Kidney (tissue), 14 donors: Measurements from ENCODE around the gene RAPGEF4. TPM values are rescaled to one million over a fixed set of nuclear protein-coding genes. Genes with fewer than 3 reads are reported as not detected.

ENCODE experiments used
- DNase-seq, 5 donors: peaks; one replicate each; pipeline ENCODE4 v3.0.0-alpha.2; 2013 to 2020
- FAIRE-seq: peaks from 2 replicates; lab custom pipeline; 2012; peaks lifted over from hg19 to GRCh38; lab: Jason Lieb, UNC
- H3K27ac ChIP-seq, 2 donors: one replicate each; pipeline ENCODE4 v1.7.0; 2013; ENCODE audit warnings: low read depth in 2 of 2, low read length in 2 of 2, inconsistent platforms in 1 of 2
- H3K27me3 ChIP-seq: one replicate; pipeline ENCODE4 v1.7.1; 2013; ENCODE audit warnings: low read length, inconsistent platforms; ENCODE audit not compliant: control insufficient read depth, insufficient read depth
- H3K36me3 ChIP-seq, 3 donors: one replicate each; pipeline versions ENCODE4 v1.7.0 to v1.7.1; 2013; ENCODE audit warnings: low read length in 3 of 3, control low read depth in 1 of 3, inconsistent platforms in 1 of 3; ENCODE audit not compliant: insufficient read depth in 3 of 3, control insufficient read depth in 2 of 3
- H3K4me1 ChIP-seq, 3 donors: one replicate each; pipeline versions ENCODE4 v1.7.0 to v1.7.1; 2013; ENCODE audit warnings: low read length in 3 of 3, inconsistent platforms in 1 of 3, low read depth in 1 of 3; ENCODE audit not compliant: control insufficient read depth in 2 of 3, insufficient read depth in 2 of 3
- H3K4me3 ChIP-seq, 3 donors: one replicate each; pipeline versions ENCODE4 v1.7.0 to v1.8.1; 2013; ENCODE audit warnings: low read length in 3 of 3, control low read depth in 1 of 3, inconsistent platforms in 1 of 3
- H3K9ac ChIP-seq, 3 donors: one replicate each; pipeline versions ENCODE4 v1.7.0 to v1.7.1; 2013; ENCODE audit warnings: low read length in 3 of 3, control low read depth in 1 of 3, inconsistent platforms in 1 of 3
- H3K9me3 ChIP-seq, 3 donors: one replicate each; pipeline versions ENCODE4 v1.7.0 to v1.7.1; 2013; ENCODE audit warnings: low read length in 3 of 3, control low read depth in 1 of 3, inconsistent platforms in 1 of 3; ENCODE audit not compliant: control insufficient read depth in 2 of 3, insufficient read depth in 1 of 3
- intact Hi-C: fragments of 100-400 bp; cut with DNase I; formaldehyde crosslinking; loops from one replicate; pipeline ENCODE4 v1.11.1; 2022
- polyA plus RNA-seq: library from polyadenylated mRNA; stranded (reverse); fragments of 350-450 nt; fragmentation: Illumina TruSeq; extraction: RNeasy Lipid Tissue Mini Kit (QIAGEN cat#74804); gene quantifications from one replicate; pipeline ENCODE4 v1.2.3, GENCODE V29; 2014; ENCODE audit warnings: low read depth, low replicate concordance; ENCODE audit not compliant: insufficient read depth
- total RNA-seq: library from RNA; stranded (reverse); fragmentation: NEBNext Ultra II Directional; extraction: Animal tissue kit (Norgen Biotek cat#: 25700); gene quantifications from one replicate; pipeline ENCODE4 v1.2.1, GENCODE V29; 2021
- TF ChIP-seq, protein P1 (sequence below): IDR thresholded peaks from 3 replicates; pipeline ENCODE4 v1.5.1; 2012; ENCODE audit warnings: mild to moderate bottlenecking, moderate library complexity, borderline replicate concordance; ENCODE audit not compliant: insufficient read depth; ENCODE audit errors: extremely low read depth
- donor health status: control.
- donor health status: control.
- donor health status: control.
- donor health status: control.
- donor health status: control.
- donor health status: DM: yes; HTN: yes; CAD: no.
- donor health status: Normal renal cell carcinoma (clear cell type).

Gene RAPGEF4
- total and polyA plus RNA-seq, 2 donors from 2014 or later: 3.8 to 13.6 TPM

DNA sequence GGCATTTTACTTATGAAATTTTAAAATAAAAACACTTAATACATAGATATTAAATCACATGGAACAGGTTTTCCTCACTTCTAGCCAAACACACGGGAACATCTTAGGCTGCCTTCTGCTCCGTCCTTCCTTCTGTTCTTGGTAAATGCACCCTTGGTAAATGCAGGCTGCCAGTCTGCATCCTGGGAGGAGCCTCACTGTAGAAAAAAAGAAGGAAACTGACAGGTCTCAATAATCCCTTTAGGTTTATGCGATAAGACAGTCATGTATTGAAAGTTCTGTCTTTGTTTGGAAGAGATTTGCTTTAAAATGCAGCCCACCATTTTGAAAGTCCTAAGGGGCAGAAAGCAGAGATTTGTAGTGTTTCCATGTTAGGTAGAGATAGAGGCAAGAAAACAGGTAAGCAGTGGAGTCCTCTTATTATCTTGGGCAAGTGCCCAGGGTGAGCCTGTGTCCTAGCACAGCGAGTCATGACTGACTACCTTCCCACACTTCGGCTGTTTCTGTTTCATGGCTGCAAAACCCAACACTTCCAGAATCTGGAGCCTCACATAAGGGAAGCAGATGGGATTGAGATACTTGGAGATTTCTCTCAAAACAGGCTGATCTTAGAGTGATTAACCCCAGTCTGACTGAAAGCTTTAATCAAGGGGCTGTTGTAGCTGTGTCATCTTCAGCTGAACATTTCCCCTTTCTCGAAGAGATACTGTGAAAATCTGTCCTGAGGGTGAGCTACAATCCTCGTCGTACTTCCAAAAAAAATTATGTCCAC is 208.6 kb downstream of the RAPGEF4 start:
- DNase-seq (no peak), FAIRE-seq (no peak)
- H3K4me3 ChIP-seq: no peak overlapping the region
- H3K4me1 ChIP-seq: no peaks in the 10 kb centered on the region
- no peaks in the 10 kb centered on the region for H3K27me3 ChIP-seq
- H3K9ac ChIP-seq: no peak overlapping the region
- no peaks in the 10 kb centered on the region for H3K9me3 ChIP-seq
- no peak overlapping the region for H3K27ac ChIP-seq
- TF ChIP-seq, protein P1, sequence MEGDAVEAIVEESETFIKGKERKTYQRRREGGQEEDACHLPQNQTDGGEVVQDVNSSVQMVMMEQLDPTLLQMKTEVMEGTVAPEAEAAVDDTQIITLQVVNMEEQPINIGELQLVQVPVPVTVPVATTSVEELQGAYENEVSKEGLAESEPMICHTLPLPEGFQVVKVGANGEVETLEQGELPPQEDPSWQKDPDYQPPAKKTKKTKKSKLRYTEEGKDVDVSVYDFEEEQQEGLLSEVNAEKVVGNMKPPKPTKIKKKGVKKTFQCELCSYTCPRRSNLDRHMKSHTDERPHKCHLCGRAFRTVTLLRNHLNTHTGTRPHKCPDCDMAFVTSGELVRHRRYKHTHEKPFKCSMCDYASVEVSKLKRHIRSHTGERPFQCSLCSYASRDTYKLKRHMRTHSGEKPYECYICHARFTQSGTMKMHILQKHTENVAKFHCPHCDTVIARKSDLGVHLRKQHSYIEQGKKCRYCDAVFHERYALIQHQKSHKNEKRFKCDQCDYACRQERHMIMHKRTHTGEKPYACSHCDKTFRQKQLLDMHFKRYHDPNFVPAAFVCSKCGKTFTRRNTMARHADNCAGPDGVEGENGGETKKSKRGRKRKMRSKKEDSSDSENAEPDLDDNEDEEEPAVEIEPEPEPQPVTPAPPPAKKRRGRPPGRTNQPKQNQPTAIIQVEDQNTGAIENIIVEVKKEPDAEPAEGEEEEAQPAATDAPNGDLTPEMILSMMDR: no peak
- intact Hi-C loops: no loop called here
- H3K36me3 ChIP-seq: no peaks in the 10 kb centered on the region

DNA sequence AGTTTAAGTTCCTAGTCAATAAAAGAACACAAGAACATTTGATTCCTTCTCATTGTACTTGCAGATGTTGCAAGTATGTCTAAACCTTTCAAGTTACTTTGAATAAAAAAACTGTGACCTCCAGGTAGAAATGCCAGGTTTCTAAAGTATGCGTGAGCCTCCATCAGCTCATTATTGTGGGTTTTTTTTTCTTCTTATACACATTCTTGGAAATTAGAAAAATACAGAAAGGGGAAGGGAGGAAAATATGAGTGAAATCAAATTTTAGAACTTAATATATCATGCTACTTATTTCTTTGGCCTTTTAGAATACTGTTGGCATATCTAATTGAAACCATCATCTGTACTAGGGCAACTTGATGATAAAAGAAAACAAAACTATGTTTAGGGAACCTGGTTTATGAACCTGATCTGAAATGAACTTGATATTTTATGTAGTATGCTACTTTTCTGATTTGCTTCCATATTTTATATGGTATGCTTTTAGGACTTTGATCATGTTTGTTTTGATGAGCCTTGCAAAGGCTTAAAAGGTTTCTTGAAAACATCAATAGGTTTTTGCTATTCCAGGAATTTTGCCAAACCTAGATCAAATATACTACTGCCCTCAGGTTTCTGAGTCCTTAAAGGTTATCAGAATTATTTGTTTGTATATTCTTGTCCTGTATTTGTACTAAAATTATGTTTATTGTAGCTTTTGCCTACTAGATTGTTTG is 209.3 kb downstream of the RAPGEF4 start:
- no peak overlapping the region for H3K4me3 ChIP-seq
- no peaks in the 10 kb centered on the region for H3K4me1 ChIP-seq
- intact Hi-C loops: no loop called here
- no peak for DNase-seq
- no peak overlapping the region for H3K9ac ChIP-seq
- H3K9me3 ChIP-seq: no peaks in the 10 kb centered on the region
- H3K27me3 ChIP-seq: no peaks in the 10 kb centered on the region
- FAIRE-seq: no peak
- TF ChIP-seq, protein P1: no peak
- no peak overlapping the region for H3K27ac ChIP-seq
- no peaks in the 10 kb centered on the region for H3K36me3 ChIP-seq

DNA sequence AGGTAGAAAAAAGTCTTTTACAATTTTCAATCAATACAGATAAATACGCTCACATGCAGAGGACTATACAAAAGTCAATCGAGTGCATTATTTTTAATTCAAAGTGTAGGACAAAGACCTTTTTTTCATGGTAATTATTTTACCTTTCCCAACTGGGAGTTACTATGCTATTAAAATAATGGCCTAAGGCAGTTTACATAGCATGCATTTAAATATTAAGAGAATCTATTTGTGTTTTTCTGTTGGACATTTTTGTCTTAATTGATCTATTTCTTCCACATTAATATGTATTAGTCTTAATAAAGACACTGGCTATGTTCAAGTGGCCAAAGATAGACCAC is 209.8 kb downstream of the RAPGEF4 start:
- no peak overlapping the region for H3K9ac ChIP-seq
- no peaks in the 10 kb centered on the region for H3K4me1 ChIP-seq
- TF ChIP-seq, protein P1: no peak
- no peak overlapping the region for H3K27ac ChIP-seq
- no peaks in the 10 kb centered on the region for H3K9me3 ChIP-seq
- no peaks in the 10 kb centered on the region for H3K27me3 ChIP-seq
- no peak overlapping the region for H3K4me3 ChIP-seq
- no peaks in the 10 kb centered on the region for H3K36me3 ChIP-seq
- DNase-seq (no peak), FAIRE-seq (no peak)
- intact Hi-C loops: no loop called here
